HG03159 (cell line): Measurements from ENCODE around the gene HNMT.

Experiments used
- ATAC-seq: cut with Tn5 transposase; IDR thresholded peaks from one replicate; pipeline ENCODE4 v1.9.1; 2021; ENCODE audit warnings: mild to moderate bottlenecking, moderate library complexity; ENCODE audit not compliant: unreplicated experiment

HNMT gene

DNA sequence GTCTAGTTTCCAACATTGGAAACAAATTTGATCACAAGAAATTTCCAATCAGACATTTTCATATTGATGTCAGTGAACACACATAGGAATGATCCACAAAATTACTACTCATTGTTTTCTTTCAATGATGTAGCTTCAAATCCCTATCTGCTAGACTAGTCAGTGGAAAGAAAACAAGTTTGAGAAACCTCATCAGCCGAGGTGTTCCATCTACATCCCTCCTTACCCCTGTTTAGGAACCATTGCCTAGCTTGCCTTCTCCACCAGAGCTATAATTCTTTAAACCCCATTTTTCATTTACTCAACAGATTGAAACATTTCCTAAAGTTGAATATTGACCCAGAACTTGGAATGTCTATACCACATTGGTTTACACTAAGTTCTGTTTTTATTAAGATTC is 45.3 kb downstream of the HNMT start:
- ATAC-seq = no peak

DNA sequence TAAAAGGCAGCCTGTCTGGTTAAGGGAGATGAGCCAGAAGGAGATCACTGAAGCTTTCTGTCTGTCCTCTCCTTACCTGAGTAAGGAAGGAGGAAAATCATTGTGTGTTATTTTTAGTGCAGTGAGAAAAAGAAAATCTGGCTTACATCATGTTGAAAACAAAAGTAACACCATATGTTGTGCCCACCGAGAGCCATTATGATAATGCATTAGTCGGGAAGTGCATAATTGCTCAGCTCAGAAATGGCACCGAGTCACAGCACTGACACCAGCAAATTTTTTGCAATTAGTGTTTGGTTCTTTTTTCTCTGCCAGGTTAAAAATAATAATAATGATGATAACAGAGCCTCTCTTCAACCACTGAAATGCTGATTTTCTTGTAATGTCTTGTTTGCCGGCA is 46.6 kb downstream of the HNMT start:
- ATAC-seq = no peak

DNA sequence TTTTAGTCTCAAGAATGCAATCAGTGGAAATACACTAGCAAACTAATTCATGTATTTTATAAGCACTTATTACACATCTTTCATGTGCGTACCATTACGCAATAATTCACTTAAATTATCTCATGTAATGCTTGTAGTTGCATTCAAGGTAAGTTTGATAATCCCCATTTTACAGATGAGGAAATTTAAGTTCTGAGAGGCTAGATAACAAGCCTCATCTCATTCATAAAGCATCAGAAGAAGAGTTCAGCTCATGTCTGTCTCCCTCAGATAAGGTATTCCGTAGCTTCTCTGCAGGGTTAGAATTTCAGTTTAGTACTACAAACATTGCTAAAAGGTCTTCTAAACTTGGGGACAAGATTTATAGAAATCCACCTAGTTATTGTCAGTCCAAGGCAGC is 47.8 kb downstream of the HNMT start:
- ATAC-seq = no peak

DNA sequence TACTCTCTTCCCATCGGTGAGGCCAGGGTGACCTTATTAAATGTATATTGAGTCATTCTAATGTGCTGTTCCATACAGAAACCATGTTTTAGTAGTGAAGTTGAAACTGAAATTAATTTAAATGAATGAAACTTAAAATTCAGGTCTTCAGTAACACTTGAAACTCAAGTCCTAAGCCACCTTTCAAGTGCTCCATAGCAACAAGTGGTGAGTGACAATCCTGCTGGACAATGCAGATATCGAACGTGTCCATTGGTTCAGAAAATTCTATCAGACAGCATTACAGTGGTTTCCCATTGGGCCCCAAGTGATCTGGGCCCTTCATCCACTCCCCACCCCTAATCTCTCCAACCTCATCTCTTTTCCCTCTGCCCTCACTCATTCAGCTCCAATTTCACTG is 48.7 kb downstream of the HNMT start:
- no peak for ATAC-seq

DNA sequence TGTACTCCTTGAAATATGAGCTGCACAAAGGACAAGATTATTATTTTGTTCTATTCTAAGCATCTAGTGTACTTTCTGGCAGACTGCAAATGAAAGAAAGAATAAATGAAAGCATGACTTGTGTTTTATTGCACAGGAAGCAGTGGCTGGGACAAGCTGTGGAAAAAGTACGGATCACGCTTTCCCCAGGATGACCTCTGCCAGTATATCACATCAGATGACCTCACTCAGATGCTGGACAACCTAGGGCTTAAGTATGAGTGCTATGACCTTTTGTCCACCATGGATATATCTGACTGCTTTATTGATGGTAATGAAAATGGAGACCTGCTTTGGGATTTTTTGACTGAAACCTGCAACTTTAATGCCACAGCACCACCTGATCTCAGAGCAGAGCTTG is 49.4 kb downstream of the HNMT start:
- ATAC-seq = no peak

DNA sequence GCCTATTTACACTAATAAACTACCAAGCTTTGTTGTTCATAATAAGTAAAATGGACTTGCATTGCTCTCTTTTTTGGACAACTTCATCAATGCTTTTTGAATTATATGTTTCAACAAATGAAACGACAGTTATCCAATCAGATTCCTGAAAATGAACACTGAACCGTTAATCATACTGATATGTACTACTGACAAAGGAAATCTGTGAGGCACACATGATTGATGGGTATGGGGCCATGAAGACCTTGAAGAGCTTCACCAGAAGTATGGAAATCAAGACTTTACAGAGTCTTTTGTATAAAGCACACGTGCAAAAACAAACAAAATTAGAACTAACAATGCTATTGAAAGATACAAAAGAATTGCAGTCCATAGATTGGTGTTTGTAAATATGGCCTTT is 51.2 kb downstream of the HNMT start:
- ATAC-seq = no peak

DNA sequence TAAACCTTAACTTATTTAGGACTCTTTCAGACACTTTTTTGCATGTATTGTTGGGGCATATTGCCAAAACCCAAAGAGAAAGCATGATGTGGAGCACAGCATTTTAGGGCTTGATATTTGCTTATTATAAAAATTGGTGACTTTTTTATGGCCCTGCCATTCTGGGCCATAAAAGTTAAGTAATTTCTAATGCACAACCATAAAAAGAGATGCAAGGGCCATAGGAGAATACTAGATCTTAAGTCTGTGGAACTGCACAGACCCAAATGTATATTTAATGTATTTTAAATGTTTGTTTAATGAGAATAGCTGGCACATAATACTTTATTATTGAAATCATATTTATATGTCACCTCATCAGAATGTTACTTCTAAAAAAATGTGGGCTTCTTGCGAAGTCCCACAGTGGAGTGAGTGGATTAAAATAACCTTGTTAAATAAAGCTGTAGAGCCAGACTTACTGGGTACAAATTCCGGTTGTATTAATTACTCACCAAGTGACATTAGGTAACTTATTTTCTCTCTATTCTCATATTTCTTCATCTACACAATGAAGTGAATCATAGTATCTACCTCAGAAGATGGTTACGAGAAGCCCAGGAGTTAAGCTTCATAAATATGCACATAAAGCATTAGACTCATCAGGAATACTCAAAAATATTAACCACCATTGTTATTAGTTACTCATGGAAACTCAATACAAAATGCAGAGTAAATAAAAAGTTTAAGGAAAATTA is 52.2 kb downstream of the HNMT start:
- no peak for ATAC-seq

DNA sequence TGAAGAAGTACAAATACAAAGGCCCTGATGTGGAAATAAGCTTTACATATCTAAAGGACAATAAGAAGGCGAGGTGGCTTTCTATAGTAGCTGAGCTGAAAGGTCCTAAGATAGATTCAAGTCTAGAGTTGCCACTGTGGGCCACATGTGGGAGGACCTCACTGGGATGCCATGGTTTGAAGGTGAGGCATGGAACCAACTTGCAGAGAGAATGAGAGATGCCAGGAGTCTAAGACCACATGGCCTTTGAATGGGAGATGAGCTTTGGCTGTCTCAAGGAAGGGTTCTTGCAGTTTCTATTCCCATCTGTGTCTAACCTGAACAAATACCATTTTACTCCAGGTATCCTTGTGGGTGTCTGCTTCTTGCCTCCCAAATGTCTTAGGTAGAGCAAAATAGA is 53.6 kb downstream of the HNMT start:
- ATAC-seq = no peak

DNA sequence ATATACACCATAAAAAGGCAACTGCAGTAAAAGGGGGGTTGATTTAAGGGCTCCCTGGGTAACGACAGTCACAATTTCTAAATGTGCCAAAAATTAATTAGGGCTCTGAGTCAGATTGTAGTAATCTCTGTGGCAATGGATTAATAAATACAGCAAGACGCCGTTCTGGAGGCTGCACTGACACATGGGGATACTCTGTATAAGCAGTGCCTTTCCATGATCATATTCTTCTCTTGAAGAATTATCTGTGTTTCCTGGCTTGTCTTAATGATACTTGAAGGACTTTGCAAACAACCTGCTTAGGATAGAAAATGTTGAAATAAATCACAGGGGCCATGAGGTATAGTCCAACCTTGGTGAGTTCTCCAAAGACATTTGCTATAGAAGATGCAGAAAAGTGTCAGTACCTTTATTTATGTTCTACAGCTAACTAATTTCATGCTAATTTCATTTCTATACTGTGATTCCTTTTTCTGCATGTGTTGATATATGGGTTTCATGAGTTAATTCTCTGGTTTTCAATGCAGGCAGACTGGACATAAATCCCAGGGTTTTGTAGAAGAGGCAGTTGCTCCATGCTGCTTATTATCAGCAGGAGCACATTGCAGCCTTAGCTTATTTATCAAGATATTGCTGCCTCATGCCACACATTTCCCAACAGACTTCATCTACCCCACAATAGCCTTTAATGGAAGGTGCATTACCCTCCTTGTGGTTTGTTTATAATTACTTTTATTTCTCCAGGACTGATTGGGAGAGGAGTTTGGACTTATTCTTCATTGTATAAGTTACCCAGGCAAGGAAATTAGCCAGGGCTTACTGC is 54.8 kb downstream of the HNMT start:
- no peak for ATAC-seq

DNA sequence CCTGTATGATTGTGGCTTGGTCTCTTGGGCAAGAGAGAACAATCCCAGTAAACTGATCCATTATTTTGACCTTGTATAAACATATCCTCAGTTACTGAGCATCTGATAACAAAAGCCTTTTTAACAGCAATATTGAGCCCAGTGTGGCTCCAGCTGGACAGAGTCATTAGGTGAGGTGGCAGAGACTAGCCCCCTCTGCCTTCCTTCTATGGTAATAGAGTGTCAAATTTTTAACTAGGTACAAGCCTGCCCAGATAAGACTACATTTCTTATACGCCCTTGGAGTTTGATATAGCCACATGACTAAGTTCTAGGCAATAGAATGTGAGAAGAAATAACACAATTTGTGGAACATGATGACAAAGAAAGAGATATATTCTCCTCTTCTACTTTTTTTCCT is 56.2 kb downstream of the HNMT start:
- ATAC-seq = no peak

DNA sequence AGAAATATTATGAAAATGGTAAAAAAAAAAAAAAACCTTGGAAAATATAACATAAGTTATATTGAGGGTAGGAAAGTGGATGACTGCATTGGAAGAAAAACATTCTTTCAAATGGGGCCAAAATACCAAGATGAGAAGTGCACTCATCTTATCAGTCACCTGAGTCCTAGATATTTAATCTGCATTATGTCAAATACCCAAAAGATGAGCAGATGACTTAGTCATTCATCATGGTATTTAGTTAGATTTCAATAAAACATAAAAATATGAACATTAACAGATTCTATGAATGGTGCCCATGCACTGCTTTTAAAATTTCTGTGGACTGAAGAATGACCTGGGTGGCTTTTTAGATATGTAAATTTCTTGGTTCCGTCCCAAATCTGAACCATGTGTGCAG is 56.9 kb downstream of the HNMT start:
- no peak for ATAC-seq

DNA sequence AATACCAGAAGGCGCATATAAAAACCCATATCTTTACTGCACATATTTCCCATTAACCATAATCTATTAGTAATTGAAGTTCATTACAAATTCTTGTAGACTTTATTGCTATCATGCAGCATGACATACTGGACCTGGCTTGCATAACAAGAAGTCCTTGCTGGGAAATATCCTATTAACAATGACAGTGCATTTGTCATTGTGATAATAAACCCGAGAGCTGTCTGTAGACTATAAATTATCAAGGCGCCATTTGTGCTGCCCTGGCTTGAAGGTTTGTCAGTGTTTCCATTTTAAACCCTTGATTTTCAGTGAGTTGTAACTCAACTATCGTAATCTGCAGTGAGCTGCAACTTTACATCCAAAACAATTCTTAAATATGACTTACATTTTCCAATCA is 59.0 kb downstream of the HNMT start:
- no peak for ATAC-seq

DNA sequence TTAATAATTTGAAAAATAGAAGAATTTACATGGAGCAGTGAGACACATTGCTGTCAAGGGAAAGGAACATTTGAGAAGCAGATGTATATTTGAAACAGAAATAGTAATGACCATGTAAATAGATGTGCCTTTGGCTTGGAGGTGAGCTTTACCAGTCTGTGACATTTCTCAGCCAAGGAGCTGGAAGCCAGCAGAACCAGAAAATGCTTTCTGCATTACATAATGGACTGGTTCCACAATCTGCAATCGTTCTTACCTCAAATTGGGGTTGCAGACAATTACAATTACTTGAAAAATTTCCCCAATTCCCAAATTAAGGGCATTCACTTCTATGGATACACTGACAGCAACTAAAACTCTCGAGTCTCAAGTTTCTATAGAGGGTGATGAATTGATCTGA is 59.7 kb downstream of the HNMT start:
- no peak for ATAC-seq

DNA sequence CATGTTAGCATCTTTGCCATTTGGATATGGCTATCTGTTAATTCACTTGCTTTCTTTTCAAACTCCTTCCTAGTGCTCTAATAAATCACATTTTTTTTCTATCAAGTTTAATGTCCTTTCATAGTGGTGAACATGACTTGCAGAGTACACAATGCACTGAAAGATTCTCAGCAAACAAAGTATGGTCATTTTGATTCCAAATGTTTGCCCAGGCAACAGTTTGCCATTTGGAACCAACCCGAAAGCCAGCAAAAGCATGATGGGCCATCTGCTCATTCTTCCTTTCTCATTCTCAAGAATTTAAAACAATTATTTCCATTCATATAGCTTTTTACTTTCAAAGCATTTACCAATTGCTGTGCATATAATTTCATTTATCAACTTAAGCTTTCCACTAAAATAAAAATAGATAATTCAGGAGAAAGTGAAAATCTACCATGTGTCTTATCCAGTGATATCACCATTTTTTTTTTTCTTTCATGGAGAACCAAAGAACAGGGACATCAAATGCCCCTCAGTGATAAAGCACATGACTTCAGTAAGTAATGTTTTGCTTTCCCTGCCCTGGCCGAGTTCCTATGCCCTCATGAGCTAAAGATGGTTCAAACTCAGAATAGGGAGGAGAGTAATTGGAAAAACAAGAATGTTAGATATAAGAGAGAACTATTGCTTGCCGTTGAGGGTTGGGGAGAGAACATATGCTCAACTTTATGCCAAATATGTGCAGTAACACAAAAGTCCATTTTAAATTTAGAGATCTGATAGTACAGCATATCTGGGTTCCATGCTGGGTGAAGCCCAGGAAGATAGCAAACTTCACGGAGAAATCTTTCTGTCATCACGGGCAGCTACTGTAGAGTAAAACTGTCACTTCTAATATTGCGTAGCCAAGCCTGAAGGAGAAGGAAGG is 62.1 kb downstream of the HNMT start:
- no peak for ATAC-seq

DNA sequence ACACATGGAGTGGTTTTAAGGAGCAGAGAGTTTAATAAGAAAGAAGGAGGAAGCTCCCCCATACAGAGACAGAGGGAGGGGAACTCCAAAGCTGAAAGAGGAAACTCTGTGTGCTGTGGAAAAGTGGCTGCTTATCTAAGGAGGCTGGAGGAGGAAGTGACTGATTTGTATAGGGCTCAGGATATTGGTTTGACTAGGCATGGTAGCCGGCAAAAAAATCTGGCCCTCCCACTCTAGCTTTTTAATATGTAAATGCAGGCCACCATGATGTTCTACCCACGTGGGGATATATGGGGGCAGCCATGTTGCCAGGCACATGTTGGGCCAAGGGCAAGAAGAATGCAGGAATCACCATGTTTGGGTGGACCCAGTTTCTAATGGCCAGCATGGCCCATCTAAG is 64.3 kb downstream of the HNMT start:
- peak; percentile 62 for ATAC-seq

DNA sequence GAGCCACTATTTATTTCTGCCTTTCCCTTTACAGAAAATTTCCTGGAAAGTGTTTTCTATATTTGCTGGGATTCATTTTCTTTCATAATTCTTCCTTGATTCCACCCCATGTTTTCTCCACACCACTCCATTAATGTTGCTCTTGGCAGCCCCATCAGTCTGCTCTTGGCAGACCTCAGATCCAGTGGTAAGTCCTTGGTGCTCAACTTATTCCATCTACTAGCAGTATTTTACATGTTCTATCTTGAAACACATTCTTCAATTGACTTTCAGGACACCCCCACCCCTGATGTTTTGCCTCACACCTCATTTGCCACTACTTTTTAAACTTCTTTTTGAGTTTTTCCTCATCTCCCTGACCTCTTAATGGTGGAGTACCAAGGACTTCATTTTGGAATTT is 65.0 kb downstream of the HNMT start:
- ATAC-seq = no peak

DNA sequence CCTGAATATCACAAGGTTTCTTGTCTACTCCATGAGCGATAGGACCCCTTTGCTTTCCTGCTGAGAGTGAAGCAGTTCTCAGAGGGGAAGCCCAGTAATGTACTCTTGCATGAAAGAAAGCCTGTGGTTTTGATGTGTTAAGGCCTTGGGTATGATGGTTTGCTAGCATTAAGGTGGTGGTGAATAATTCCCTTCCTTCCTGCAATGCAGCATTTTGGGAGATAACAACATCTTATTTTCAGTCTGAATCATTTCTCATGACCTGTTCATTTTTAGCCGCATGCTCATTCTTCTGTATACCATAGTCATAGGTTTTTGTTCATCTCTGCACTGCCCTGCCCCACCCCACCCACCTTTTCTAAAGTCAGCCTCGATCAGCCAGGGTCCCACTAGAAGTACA is 66.2 kb downstream of the HNMT start:
- peak; percentile 43 for ATAC-seq

DNA sequence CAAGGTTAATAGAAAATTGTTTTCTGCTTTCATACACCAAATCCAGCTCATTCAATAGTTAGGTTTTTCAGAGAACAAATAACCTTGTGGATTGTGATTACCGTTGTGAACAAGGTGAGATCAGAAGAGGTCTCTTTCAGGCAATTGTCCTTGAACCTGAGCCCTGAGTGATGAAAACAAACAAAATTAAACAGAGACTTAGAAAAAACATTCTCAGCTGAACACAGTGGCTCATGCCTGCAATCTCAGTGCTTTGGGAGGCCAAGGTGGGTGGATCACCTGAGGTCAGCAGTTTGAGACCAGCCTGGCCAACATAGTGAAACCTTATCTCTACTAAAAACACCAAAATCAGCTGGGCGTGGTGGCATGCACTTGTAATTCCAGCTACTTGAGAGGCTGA is 68.1 kb downstream of the HNMT start:
- ATAC-seq = no peak

DNA sequence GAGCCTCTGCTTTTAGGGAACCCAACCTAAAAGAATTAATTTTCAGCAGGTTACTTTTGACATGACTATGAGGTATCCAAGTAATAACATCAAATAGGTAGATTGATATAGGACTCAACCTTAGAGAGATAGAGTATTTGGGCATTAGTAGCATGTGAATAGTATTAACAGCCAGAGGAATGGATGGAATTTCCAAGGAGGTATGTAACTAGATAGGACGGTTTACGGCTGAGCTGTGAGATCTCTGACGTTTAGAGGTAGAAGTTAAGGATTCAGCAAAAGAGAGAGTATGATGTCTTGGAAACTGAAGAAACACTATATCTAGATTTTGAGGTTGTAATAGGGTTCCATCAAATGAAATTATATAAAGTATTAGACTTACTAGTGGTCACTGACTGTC is 70.3 kb downstream of the HNMT start:
- no peak for ATAC-seq

DNA sequence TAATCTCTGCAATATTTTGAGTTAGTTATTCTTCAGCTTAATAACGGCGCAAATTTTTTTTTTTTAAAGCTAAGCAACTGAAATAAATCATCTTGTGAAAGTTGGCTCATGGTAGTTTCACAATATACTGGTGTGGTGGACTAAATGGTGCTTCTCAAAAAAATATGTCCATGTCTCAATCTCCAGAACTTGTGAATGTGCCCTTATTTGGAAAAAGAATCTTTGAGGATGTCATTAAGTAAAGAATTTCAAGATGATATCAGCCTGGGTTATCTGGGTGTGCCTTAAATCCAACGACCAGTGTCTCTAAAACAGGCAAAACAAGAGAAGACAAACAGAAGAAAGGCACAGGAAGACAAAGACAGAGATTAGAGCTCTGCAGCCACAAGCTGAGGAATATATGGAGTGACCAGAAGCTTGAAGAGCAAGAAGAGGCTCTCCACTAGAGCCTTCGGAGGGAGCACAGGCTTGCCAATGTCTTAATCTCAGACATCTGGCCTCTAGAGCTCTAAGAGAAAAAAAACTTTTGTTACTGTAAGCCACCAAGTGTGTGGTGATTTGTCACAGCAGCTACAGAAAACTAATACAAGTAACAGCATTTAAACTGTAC is 71.4 kb downstream of the HNMT start:
- no peak for ATAC-seq

DNA sequence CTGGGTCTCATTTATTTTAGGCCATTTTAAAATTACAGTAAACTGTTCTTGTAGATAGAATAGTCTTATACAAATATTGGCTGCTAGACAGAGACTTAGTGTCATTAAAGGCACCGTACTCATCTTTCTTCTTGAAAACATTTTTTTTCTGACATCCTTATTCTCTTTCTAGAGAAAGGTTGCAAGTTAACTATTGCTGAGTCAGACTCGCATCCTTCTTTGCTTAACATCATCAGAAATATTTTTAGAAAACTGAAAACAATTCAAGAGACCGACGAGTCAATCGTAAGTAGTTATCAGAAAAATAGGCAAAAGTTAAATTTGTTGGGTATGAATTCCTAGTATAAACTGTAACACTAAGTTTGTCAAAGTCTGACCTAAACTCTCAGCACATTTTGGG is 72.2 kb downstream of the HNMT start:
- no peak for ATAC-seq
